H1 (cell line): ENCODE results near the gene TRIM31. TPM values are rescaled to one million over a fixed set of nuclear protein-coding genes. Genes with fewer than 3 reads are reported as not detected.

Source experiments
- CTCF ChIA-PET: fragments of 300-600 bp; sonication (Branson Sonifier 250); formaldehyde crosslinking; loops from one replicate; lab custom pipeline; 2021; ENCODE audit not compliant: partially characterized antibody; lab: Charles Lee
- POLR2A ChIA-PET: fragments of 300-600 bp; sonication (Branson Sonifier 250); formaldehyde crosslinking; loops from one replicate; lab custom pipeline; 2021; ENCODE audit warnings: inconsistent platforms; ENCODE audit not compliant: partially characterized antibody; lab: Charles Lee
- DNase-seq, 2 experiments: peaks; one replicate each; pipeline versions ENCODE4 v3.0.0 to v3.0.0-alpha.2; 2010 to 2022; ENCODE audit warnings: low spot score in 2 of 2, low read depth in 1 of 2, mixed read lengths in 1 of 2
- FAIRE-seq: peaks from 2 replicates; lab custom pipeline; 2011; peaks lifted over from hg19 to GRCh38; lab: Jason Lieb, UNC
- H2AFZ ChIP-seq: 2 replicates; pipeline ENCODE4 v1.8.1; 2012; ENCODE audit warnings: low read length, inconsistent platforms
- H2AK5ac ChIP-seq: 2 replicates; pipeline ENCODE4 v1.6.1; 2013; ENCODE audit warnings: low read depth, low read length
- H2BK120ac ChIP-seq: replicated peaks from 2 replicates; pipeline ENCODE3; 2013; ENCODE audit warnings: low read depth, low read length, inconsistent platforms
- H2BK12ac ChIP-seq: 2 replicates; pipeline ENCODE4 v1.6.1; 2013; ENCODE audit warnings: low read depth, low read length
- H2BK15ac ChIP-seq: 2 replicates; pipeline ENCODE4 v1.6.1; 2013; ENCODE audit warnings: low read length
- H2BK20ac ChIP-seq: 2 replicates; pipeline ENCODE4 v1.6.1; 2013; ENCODE audit warnings: low read length
- H2BK5ac ChIP-seq: 2 replicates; pipeline ENCODE4 v1.6.1; 2013; ENCODE audit warnings: low read depth, low read length
- H3K14ac ChIP-seq: 2 replicates; pipeline ENCODE4 v1.6.1; 2013; ENCODE audit warnings: inconsistent platforms; ENCODE audit not compliant: insufficient read length
- H3K18ac ChIP-seq: 2 replicates; pipeline ENCODE4 v1.6.1; 2013; ENCODE audit warnings: low read length; ENCODE audit errors: extremely low read depth
- H3K23ac ChIP-seq: 2 replicates; pipeline ENCODE4 v1.6.1; 2013; ENCODE audit warnings: inconsistent platforms; ENCODE audit not compliant: insufficient read length
- H3K23me2 ChIP-seq: 2 replicates; pipeline ENCODE4 v1.6.1; 2013; ENCODE audit warnings: low read depth, low read length
- H3K27ac ChIP-seq: 2 replicates; pipeline ENCODE4 v1.6.1; 2011; ENCODE audit warnings: low read depth, low read length, inconsistent platforms
- H3K27me3 ChIP-seq, 4 experiments: replicated peaks in 1 of 4; 1 replicate in 1 of 4; 2 replicates in 3 of 4; pipeline versions ENCODE4 v1.6.1 to v1.8.1; 2011 to 2013; ENCODE audit warnings: low read length in 3 of 4, mild to moderate bottlenecking in 3 of 4, inconsistent platforms in 2 of 4, mixed read lengths in 2 of 4, moderate library complexity in 1 of 4; ENCODE audit not compliant: control insufficient read depth in 3 of 4, insufficient read depth in 3 of 4; ENCODE audit errors: extremely low read depth in 1 of 4
- H3K36me3 ChIP-seq, 4 experiments: 2 replicates each; pipeline versions ENCODE4 v1.6.1 to v1.8.1; 2011 to 2013; ENCODE audit warnings: mild to moderate bottlenecking in 4 of 4, low read length in 3 of 4, moderate library complexity in 2 of 4, control low read depth in 1 of 4, inconsistent platforms in 1 of 4; ENCODE audit not compliant: insufficient read depth in 4 of 4, control insufficient read depth in 2 of 4
- H3K4ac ChIP-seq: replicated peaks from 2 replicates; pipeline ENCODE3; 2013; ENCODE audit warnings: low read length, low read depth, mixed read lengths, inconsistent platforms; ENCODE audit not compliant: insufficient read length
- H3K4me1 ChIP-seq, 4 experiments: replicated peaks in 1 of 4; 1 replicate in 1 of 4; 2 replicates in 3 of 4; pipeline versions ENCODE4 v1.6.1 to v1.8.1; 2011 to 2013; ENCODE audit warnings: low read length in 3 of 4, inconsistent platforms in 2 of 4, mixed read lengths in 1 of 4; ENCODE audit not compliant: insufficient read depth in 4 of 4, control insufficient read depth in 3 of 4
- H3K4me2 ChIP-seq, 2 experiments: 2 replicates each; pipeline versions ENCODE4 v1.6.1 to v1.8.1; 2011 to 2013; ENCODE audit warnings: low read depth in 2 of 2, low read length in 2 of 2, control low read depth in 1 of 2, inconsistent platforms in 1 of 2, mild to moderate bottlenecking in 1 of 2; ENCODE audit not compliant: insufficient read depth in 1 of 2
- H3K4me3 ChIP-seq, 4 experiments: fragments of 200-600, 300-600 bp in 1 of 4; sonication (generic), shearing (Covaris generic), sonication (Bioruptor Twin) in 1 of 4; 2 replicates each; pipeline versions ENCODE4 v1.5.1 to v1.8.1; 2011 to 2016; ENCODE audit warnings: low read length in 4 of 4, low read depth in 3 of 4, control low read depth in 2 of 4, inconsistent platforms in 2 of 4, mild to moderate bottlenecking in 2 of 4, mixed read lengths in 1 of 4, moderate library complexity in 1 of 4; ENCODE audit not compliant: insufficient read depth in 2 of 4; ENCODE audit errors: extremely low read depth in 1 of 4
- H3K56ac ChIP-seq: replicated peaks from 2 replicates; pipeline ENCODE3; 2013; ENCODE audit warnings: low read depth, mild to moderate bottlenecking, mixed read lengths, low read length, inconsistent platforms; ENCODE audit not compliant: insufficient read length
- H3K79me1 ChIP-seq: 2 replicates; pipeline ENCODE4 v1.6.1; 2013; ENCODE audit warnings: low read depth, low read length, control low read depth
- H3K79me2 ChIP-seq, 2 experiments: 2 replicates each; pipeline versions ENCODE4 v1.6.1 to v1.8.1; 2012 to 2013; ENCODE audit warnings: low read length in 2 of 2, mild to moderate bottlenecking in 2 of 2, inconsistent platforms in 1 of 2; ENCODE audit not compliant: insufficient read depth in 2 of 2, control insufficient read depth in 1 of 2
- H3K9ac ChIP-seq, 4 experiments: replicated peaks in 1 of 4; 1 replicate in 1 of 4; 2 replicates in 3 of 4; pipeline versions ENCODE4 v1.6.1 to v1.8.1; 2011 to 2013; ENCODE audit warnings: low read depth in 3 of 4, low read length in 3 of 4, control low read depth in 2 of 4, mild to moderate bottlenecking in 2 of 4, moderate library complexity in 2 of 4, inconsistent platforms in 1 of 4; ENCODE audit errors: extremely low read depth in 1 of 4
- H3K9me3 ChIP-seq, 2 experiments: 2 replicates each; pipeline versions ENCODE4 v1.6.1 to v1.8.1; 2012 to 2013; ENCODE audit warnings: mild to moderate bottlenecking in 2 of 2, moderate library complexity in 2 of 2, control low read depth in 1 of 2, inconsistent platforms in 1 of 2, low read depth in 1 of 2, low read length in 1 of 2, mixed read lengths in 1 of 2; ENCODE audit not compliant: insufficient read depth in 2 of 2
- H4K20me1 ChIP-seq, 2 experiments: replicated peaks in 1 of 2; 2 replicates each; pipeline versions ENCODE3 to v1.8.1; 2011 to 2013; ENCODE audit warnings: inconsistent platforms in 2 of 2, low read length in 2 of 2, mild to moderate bottlenecking in 1 of 2; ENCODE audit not compliant: insufficient read depth in 2 of 2, control insufficient read depth in 1 of 2
- H4K5ac ChIP-seq: 2 replicates; pipeline ENCODE4 v1.6.1; 2013; ENCODE audit warnings: low read length, low read depth, mixed read lengths, inconsistent platforms; ENCODE audit not compliant: insufficient read length
- H4K8ac ChIP-seq: 2 replicates; pipeline ENCODE4 v1.8.0; 2013; ENCODE audit warnings: mild to moderate bottlenecking, moderate library complexity, low read length, inconsistent platforms; ENCODE audit not compliant: insufficient read depth; ENCODE audit errors: extremely low read depth
- H4K91ac ChIP-seq: replicated peaks from 2 replicates; pipeline ENCODE3; 2013; ENCODE audit warnings: low read length, mixed read lengths, inconsistent platforms; ENCODE audit not compliant: insufficient read length
- CBX5 ChIP-seq: fragments of 300-800, 300-1000 bp; sonication (generic); IDR thresholded peaks from 2 replicates; pipeline ENCODE4 v1.7.1; 2016; ENCODE audit warnings: antibody characterized with exemption, low read length, low read depth
- CHD1 ChIP-seq: IDR thresholded peaks from 2 replicates; pipeline ENCODE4 v1.6.1; 2012; ENCODE audit warnings: low read depth, low read length, improper control_type of control experiment
- CTBP2 ChIP-seq: IDR thresholded peaks from 2 replicates; pipeline ENCODE4 v1.7.0; 2011; ENCODE audit warnings: borderline replicate concordance, mild to moderate bottlenecking, moderate library complexity, mixed read lengths, low read length; ENCODE audit not compliant: insufficient read depth, insufficient read length
- HDAC6 ChIP-seq: IDR thresholded peaks from one replicate; pipeline ENCODE4 v1.7.1; 2012; ENCODE audit warnings: low read depth, mild to moderate bottlenecking, inconsistent platforms, low read length, moderate library complexity
- MAFK ChIP-seq: IDR thresholded peaks from 2 replicates; pipeline ENCODE4 v1.6.1; 2012; ENCODE audit warnings: low read depth, mild to moderate bottlenecking, improper control_type of control experiment, low read length
- POU5F1 ChIP-seq: IDR thresholded peaks from 2 replicates; pipeline ENCODE4 v1.6.1; 2011; ENCODE audit warnings: low read depth, mild to moderate bottlenecking, low read length, moderate library complexity
- RBBP5 ChIP-seq: IDR thresholded peaks from 2 replicates; pipeline ENCODE4 v1.7.1; 2012; ENCODE audit warnings: low read depth, mild to moderate bottlenecking, inconsistent platforms, low read length, moderate library complexity, borderline replicate concordance
- RFX5 ChIP-seq: IDR thresholded peaks from 2 replicates; pipeline ENCODE4 v1.6.1; 2011; ENCODE audit warnings: low read depth, low read length, improper control_type of control experiment, borderline replicate concordance
- SAP30 ChIP-seq: fragments of 300-600 bp; sonication (generic); IDR thresholded peaks from 2 replicates; pipeline ENCODE4 v1.7.1; 2012; ENCODE audit warnings: low read length, moderate library complexity, mild to moderate bottlenecking, inconsistent platforms; ENCODE audit not compliant: insufficient read depth, insufficient replicate concordance
- SP1 ChIP-seq: IDR thresholded peaks from 2 replicates; pipeline ENCODE4 v1.6.1; 2011; ENCODE audit warnings: low read depth, low read length
- TAF7 ChIP-seq: optimal IDR thresholded peaks from 2 replicates; pipeline ENCODE3; 2011; ENCODE audit warnings: low read depth, mild to moderate bottlenecking, inconsistent platforms, low read length, moderate library complexity, borderline replicate concordance
- WGBS, 2 experiments: shearing (Covaris generic) in 1 of 2; methylation state at CpG; one replicate each; pipeline versions ENCODE4 v1.1.6 to v1.1.7; 2013 to 2015; ENCODE audit warnings: low lambda C conversion rate in 2 of 2, mixed read lengths in 2 of 2, inconsistent platforms in 1 of 2, low coverage in 1 of 2, missing lambda C conversion rate in 1 of 2; ENCODE audit not compliant: insufficient replicate concordance in 2 of 2, insufficient coverage in 1 of 2, insufficient read length in 1 of 2; ENCODE audit errors: extremely low coverage in 1 of 2, missing lambda C conversion rate in 1 of 2; 5-methylcytosine and 5-hydroxymethylcytosine counted together
- polyA plus RNA-seq, 7 experiments: library from polyadenylated mRNA; depleted of rRNA in 3 of 7; stranded (reverse) in 5 of 7; unstranded in 2 of 7; fragments of >200 nt in 5 of 7; fragments of 200-250 nt in 2 of 7; gene quantifications; 1 replicate in 5 of 7; 2 replicates in 1 of 7; 4 replicates in 1 of 7; pipeline versions ENCODE4 v1.2.1 to v1.2.3, GENCODE V29; 2011 to 2013; ENCODE audit warnings: missing spikeins in 2 of 7, mixed read lengths in 2 of 7
- total RNA-seq: library from RNA; stranded (reverse); fragmentation: NEBNext Ultra II Directional; extraction: Animal tissue kit (Norgen Biotek cat#: 25700); gene quantifications from 2 replicates; pipeline ENCODE4 v1.2.1, GENCODE V29; 2021
- TF ChIP-seq, protein P1 (sequence below): IDR thresholded peaks from 2 replicates; pipeline ENCODE4 v1.6.1; 2012; ENCODE audit warnings: inconsistent platforms

TRIM31 gene
- total and polyA plus RNA-seq, 2 of the 8 experiments (the other 6 are each of a cell fraction or from before 2014, with no cell fraction given) = not detected

DNA sequence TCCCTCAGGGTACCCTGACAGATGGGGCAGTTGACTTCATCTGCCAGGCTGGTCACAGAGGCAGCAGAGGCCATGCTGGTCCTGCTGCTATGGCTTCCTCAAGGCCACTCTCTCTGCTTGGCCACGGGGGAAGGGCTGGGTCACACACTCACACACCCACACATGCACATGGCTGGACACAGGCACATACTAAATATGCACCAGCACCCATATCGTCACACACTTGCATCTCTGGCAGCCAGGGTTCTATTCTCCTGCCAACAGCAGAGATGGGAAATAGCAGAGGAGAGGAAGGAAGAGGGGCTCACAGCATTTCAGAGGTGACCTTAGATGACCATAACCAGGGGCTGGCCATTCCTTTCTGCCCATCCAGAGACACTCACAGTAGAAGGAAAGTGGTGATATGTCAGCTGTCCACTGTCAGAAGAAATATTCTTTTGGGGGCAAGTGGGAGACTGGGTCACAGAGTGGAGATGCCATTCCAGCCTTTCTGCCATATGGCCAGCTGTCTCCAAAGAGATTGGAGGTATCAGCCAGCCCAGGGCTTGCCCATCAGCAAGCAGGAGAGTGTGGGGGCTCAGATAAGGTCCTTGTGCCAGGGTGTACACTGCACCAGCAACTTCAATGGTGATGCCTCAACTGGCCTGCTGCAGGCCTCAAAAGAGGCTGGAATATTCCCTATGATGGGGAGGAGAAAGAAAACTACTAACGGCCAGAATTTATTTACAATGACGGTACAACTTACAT lies 48.1 kb upstream of the TRIM31 start, which contains the start of gene TRIM10:
TRIM10 (minus strand) TSS at position 427 of the 747 bp plus-strand sequence; CDS start at position 74, 353 bp downstream.
- H3K9me3 ChIP-seq = no peaks in the 10 kb centered on the region
- H4K5ac ChIP-seq = no peak within 1 kb of the TSS
- H2AK5ac ChIP-seq = no peak within 1 kb of the TSS; the same call in 1 of the 2 replicates
- no peak within 1 kb of the TSS for H3K9ac ChIP-seq
- no peaks in the 10 kb centered on the region for H3K23me2 ChIP-seq
- H2AFZ ChIP-seq = no peak within 1 kb of the TSS
- no peak for DNase-seq
- H2BK12ac ChIP-seq = no peak within 1 kb of the TSS
- H3K18ac ChIP-seq = no peak within 1 kb of the TSS
- CTCF ChIA-PET = no interaction called here
- no peak within 1 kb of the TSS for H3K23ac ChIP-seq
- peaks cover 0 to 4% (median 1%) of the 10 kb centered on the region in 4 experiments; a peak in 3 of 7 replicates for H3K27me3 ChIP-seq
- no peak within 1 kb of the TSS for H3K14ac ChIP-seq
- H4K8ac ChIP-seq = no peak within 1 kb of the TSS
- H3K79me2 ChIP-seq = no peaks in the 10 kb centered on the region
- no peaks in the 10 kb centered on the region for H3K79me1 ChIP-seq
- no peak for FAIRE-seq
- H3K4ac ChIP-seq = no peak within 1 kb of the TSS
- POLR2A ChIA-PET = interaction anchor here (1.1 kb wide), 1 partner anchor 100 kb away, joined by 3 read pairs; the partner anchor contains the start of gene POLR1H
- peaks cover 0 to 4% (median 2%) of the 10 kb centered on the region in 4 experiments; a peak in 1 of 7 replicates for H3K4me1 ChIP-seq
- no peak within 1 kb of the TSS for H3K4me2 ChIP-seq
- no peak within 1 kb of the TSS for H3K27ac ChIP-seq
- H4K20me1 ChIP-seq = no peaks in the 10 kb centered on the region
- H3K56ac ChIP-seq = no peak within 1 kb of the TSS
- H2BK120ac ChIP-seq = no peak within 1 kb of the TSS
- no peak within 1 kb of the TSS for H2BK15ac ChIP-seq
- WGBS, 2 experiments = 84% methylated on average over 4 of the region's 4 CpGs; no CpG with 5 or more reads in 1 of the 2 experiments
- no peak within 1 kb of the TSS for H2BK20ac ChIP-seq
- no peak within 1 kb of the TSS for H4K91ac ChIP-seq
- no peak within 1 kb of the TSS for H2BK5ac ChIP-seq
- no peaks in the 10 kb centered on the region for H3K36me3 ChIP-seq
- no peak within 1 kb of the TSS for H3K4me3 ChIP-seq
- TF ChIP-seq HDAC6 = no peak
- TF ChIP-seq SP1 = no peak
- no peak for TF ChIP-seq RBBP5
- no peak for TF ChIP-seq POU5F1
- no peak for TF ChIP-seq MAFK
- TF ChIP-seq TAF7 = no peak
- TF ChIP-seq, protein P1, sequence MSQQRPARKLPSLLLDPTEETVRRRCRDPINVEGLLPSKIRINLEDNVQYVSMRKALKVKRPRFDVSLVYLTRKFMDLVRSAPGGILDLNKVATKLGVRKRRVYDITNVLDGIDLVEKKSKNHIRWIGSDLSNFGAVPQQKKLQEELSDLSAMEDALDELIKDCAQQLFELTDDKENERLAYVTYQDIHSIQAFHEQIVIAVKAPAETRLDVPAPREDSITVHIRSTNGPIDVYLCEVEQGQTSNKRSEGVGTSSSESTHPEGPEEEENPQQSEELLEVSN = no peak
- no peak for TF ChIP-seq RFX5
- TF ChIP-seq SAP30 = no peak
- no peak for TF ChIP-seq CBX5
- TF ChIP-seq CHD1 = no peak
- TF ChIP-seq CTBP2 = no peak
